H1 (cell line): ENCODE data around the gene HTD2. TPM values are rescaled to one million over a fixed set of nuclear protein-coding genes. Genes with fewer than 3 reads are reported as not detected.

ENCODE experiments used
- ASH2L ChIP-seq: fragments of 200-600, 300-600 bp; sonication (generic); IDR thresholded peaks from one replicate; pipeline ENCODE4 v1.7.1; 2017; ENCODE audit warnings: low read length
- CHD7 ChIP-seq: fragments of 300-600 bp; sonication (generic); IDR thresholded peaks from 2 replicates; pipeline ENCODE4 v1.7.1; 2012; ENCODE audit warnings: low read length, moderate library complexity, mild to moderate bottlenecking, inconsistent platforms; ENCODE audit not compliant: insufficient replicate concordance
- EGR1 ChIP-seq: IDR thresholded peaks from 2 replicates; pipeline ENCODE4 v1.6.1; 2011; ENCODE audit warnings: low read depth, low read length, borderline replicate concordance
- EZH2 ChIP-seq: fragments of 200-600 bp; sonication (generic); IDR thresholded peaks from 2 replicates; pipeline ENCODE4 v1.7.1; 2012; ENCODE audit warnings: low read depth, mild to moderate bottlenecking, moderate library complexity, low read length, inconsistent platforms; ENCODE audit not compliant: severe bottlenecking
- JUND ChIP-seq: IDR thresholded peaks from 2 replicates; pipeline ENCODE4 v1.6.1; 2011; ENCODE audit warnings: mild to moderate bottlenecking, improper control_type of control experiment, low read length
- PHF8 ChIP-seq: fragments of 200-600 bp; sonication (generic); conservative IDR thresholded peaks from 2 replicates; pipeline ENCODE4 v1.7.1; 2012; ENCODE audit warnings: low read depth, mild to moderate bottlenecking, inconsistent platforms, low read length, moderate library complexity
- RBBP5 ChIP-seq: IDR thresholded peaks from 2 replicates; pipeline ENCODE4 v1.7.1; 2012; ENCODE audit warnings: low read depth, mild to moderate bottlenecking, inconsistent platforms, low read length, moderate library complexity, borderline replicate concordance
- TAF7 ChIP-seq: optimal IDR thresholded peaks from 2 replicates; pipeline ENCODE3; 2011; ENCODE audit warnings: low read depth, mild to moderate bottlenecking, inconsistent platforms, low read length, moderate library complexity, borderline replicate concordance
- USF2 ChIP-seq: IDR thresholded peaks from 2 replicates; pipeline ENCODE4 v1.6.1; 2011; ENCODE audit warnings: low read length, improper control_type of control experiment
- polyA plus RNA-seq, 7 experiments: library from polyadenylated mRNA; depleted of rRNA in 3 of 7; stranded (reverse) in 5 of 7; unstranded in 2 of 7; fragments of >200 nt in 5 of 7; fragments of 200-250 nt in 2 of 7; gene quantifications; 1 replicate in 5 of 7; 2 replicates in 1 of 7; 4 replicates in 1 of 7; pipeline versions ENCODE4 v1.2.1 to v1.2.3, GENCODE V29; 2011 to 2013; ENCODE audit warnings: missing spikeins in 2 of 7, mixed read lengths in 2 of 7
- total RNA-seq: library from RNA; stranded (reverse); fragmentation: NEBNext Ultra II Directional; extraction: Animal tissue kit (Norgen Biotek cat#: 25700); gene quantifications from 2 replicates; pipeline ENCODE4 v1.2.1, GENCODE V29; 2021

The HTD2 gene
- total and polyA plus RNA-seq, 2 of the 8 experiments (the other 6 are each of a cell fraction or from before 2014, with no cell fraction given) = 8.8 to 10.8 TPM

GRCh38 chr3:58332575-58333188 lies 26.4 kb downstream of the HTD2 start, which contains the start of gene PXK (continued):
- TF ChIP-seq CHD7 = no peak
- peak; percentile 42; the same call in 1 of the 2 replicates for TF ChIP-seq RBBP5
- no peak; the same call in 1 of the 2 replicates for TF ChIP-seq PHF8
- no peak for TF ChIP-seq JUND
- TF ChIP-seq USF2 = peak; percentile 19; the same call in 1 of the 2 replicates
- peak; percentile 48 for TF ChIP-seq ASH2L
- TF ChIP-seq EGR1 = peak; percentile 96
- no peak for TF ChIP-seq TAF7
- no peak for TF ChIP-seq EZH2
